ENCODE data around the gene LIN28B.
"Not testable (repeated sequence)": the region's sequence is repeated elsewhere in the genome, so short reads cannot be mapped to it uniquely, and the experiment has no call there.

LIN28B gene

DNA sequence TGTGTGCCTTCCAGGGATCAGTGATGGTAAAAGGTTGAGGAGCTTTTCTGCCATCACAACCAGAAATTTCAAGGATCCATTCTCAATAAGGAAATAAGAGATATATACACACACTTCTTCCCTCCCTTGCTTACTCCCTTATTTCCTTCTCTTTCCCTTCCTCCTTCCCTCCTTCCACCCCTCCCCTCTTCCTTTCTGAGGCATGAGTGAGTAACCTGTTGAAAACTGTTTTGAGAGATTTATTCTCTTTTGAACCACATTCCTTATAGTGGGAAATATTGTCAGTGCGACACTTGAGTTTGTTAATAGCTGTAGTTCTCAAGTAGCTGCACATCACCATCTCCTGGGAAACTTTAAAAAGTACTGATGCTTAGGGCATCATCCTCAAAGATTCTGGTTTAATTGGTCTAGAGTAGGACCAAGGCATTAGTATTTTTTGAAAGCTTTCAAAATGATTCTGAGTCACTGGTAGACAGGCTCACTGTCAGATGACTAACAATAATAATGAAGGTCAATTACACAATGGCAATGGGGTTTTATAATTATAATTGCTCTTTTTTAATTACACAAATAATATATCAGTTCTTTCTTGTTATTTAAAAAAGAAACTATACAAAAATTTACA, 113.0 kb downstream of the LIN28B start:
- DNase-seq (ENCODE audit: low spot score): no peak

DNA sequence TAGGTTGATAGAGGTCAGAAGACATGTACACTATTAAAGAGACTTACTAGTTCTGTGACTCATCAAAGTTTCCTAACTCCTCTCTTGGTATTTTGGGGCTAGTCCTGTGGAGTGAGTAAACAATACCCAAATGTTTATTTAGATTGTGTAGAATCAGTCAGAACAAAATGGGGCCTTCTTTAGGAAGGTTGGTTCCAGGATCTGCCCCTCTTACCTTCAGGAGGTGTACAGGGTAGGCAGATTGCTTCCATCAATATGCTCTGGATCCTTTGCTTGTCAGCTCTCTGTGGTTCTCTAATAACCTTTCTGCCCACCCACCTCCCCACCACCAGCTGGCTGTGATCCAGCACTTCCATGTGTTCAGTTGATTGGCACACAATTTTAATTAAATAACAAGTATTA, 115.9 kb downstream of the LIN28B start:
- DNase-seq (ENCODE audit: low spot score): no peak

DNA sequence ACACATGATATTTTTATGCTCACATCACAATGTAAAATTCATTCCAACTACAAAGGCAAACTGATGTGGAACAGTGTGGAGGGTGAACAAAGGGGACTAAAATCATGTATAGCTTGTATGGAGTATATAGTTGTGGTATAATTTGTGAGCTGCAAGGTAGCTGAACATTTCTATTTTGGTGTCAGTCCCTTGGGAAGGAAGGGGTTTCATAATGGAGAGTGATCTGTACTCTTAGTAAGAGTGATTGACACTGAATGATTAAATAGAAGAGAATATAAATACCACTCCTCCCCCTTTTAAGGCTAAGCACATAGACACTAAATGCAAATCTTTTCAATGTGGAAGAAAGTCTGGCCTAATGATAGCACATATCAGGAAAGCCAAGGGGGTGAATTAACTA, 118.3 kb downstream of the LIN28B start:
- no peak for DNase-seq (ENCODE audit: low spot score)

DNA sequence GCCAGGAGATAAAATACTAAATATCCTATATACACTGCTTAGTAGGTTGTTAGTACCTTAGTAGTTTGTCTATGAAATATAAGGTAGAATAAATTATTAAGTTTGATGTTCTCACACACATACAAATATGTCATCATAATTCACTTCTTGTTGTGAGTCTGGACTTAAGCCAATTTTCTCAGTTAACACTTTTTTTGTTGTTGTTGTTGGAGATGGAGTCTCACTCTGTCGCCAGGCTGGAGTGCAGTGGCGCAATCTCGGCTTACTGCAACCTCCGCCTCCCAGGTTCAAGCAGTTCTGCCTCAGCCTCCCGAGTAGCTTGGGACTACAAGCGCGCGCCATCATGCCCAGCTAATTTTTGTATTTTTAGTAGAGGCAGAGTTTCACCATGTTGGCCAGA, 119.5 kb downstream of the LIN28B start:
- not testable (repeated sequence) for DNase-seq (ENCODE audit: low spot score)

DNA sequence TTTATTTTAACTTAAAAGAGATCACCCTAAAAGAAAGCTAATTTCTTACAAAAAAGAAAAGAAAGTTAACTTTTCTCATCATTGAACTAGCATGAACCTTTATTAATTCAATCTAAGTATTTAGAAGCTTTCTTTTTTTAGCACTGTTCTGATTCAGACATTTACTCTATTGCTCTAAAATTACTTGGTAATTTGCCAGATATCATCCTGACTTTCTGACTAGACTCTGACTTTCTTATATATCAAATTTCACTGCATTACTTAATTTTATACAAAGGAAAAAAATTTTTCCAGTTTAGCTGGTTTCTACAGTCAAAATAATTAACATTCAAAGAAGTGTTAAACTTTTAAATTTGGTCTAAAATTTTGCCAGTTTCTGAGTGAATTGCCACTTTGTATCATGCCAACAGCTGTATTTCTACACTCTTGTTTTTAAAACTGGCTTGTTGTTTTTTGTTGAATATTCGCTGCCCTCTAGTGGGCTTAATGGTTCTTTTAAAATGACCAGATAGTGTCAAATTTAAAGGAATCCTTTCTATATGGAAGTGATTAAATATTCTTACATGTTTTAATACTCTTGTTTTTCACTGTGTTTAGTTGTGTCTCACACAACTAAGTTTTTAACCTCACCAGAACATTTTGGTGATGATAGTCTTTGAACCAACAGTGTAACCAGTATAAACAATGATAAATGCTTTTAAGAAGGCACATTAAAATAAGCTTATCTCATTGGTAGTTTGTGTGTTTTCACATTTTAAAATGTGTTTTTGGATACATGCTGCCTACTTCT, 120.9 kb downstream of the LIN28B start:
- DNase-seq (ENCODE audit: low spot score): peak; percentile 34

DNA sequence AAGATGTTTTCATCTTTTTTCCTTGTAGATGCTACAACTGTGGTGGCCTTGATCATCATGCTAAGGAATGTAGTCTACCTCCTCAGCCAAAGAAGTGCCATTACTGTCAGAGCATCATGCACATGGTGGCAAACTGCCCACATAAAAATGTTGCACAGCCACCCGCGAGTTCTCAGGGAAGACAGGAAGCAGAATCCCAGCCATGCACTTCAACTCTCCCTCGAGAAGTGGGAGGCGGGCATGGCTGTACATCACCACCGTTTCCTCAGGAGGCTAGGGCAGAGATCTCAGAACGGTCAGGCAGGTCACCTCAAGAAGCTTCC, 121.4 kb downstream of the LIN28B start:
- DNase-seq (ENCODE audit: low spot score): no peak

DNA sequence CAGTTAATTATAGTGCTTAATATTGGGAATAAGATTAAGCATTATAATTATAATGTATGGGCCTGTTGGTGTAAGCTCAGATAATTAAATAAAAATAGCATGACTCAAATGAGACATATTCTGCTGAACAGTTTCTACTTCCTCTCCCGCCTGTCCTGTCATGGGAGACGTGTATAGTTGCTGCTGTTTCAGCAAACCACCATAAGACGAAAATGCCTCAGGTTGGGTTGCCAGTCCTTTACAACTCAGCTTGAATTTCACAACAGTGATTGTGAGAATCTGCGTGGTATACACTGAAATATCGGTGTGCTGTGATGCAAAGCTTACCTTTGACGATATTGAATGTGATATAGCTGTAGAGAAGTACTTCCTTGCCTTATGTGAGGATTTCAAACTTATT, 123.4 kb downstream of the LIN28B start:
- no peak for DNase-seq (ENCODE audit: low spot score)

DNA sequence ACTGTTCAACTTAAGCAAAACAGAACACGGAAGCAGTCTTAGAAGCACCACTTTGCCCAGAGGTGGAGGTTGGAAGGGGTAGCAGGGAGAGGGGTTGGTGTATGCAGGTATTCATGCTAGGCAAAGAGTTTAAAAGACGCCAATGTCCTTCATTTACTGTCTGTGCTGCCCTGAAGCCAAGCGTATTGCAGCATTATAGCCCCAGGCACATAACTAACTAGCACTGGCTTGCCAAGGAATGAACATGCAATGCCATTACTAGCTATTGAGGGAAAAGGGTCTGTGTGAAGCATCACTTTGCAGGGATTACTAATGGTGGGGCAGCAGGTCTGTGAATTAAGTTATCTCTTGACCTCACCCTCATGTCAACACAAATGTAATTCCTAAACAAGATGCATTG, 124.8 kb downstream of the LIN28B start:
- not testable (repeated sequence) for DNase-seq (ENCODE audit: low spot score)

DNA sequence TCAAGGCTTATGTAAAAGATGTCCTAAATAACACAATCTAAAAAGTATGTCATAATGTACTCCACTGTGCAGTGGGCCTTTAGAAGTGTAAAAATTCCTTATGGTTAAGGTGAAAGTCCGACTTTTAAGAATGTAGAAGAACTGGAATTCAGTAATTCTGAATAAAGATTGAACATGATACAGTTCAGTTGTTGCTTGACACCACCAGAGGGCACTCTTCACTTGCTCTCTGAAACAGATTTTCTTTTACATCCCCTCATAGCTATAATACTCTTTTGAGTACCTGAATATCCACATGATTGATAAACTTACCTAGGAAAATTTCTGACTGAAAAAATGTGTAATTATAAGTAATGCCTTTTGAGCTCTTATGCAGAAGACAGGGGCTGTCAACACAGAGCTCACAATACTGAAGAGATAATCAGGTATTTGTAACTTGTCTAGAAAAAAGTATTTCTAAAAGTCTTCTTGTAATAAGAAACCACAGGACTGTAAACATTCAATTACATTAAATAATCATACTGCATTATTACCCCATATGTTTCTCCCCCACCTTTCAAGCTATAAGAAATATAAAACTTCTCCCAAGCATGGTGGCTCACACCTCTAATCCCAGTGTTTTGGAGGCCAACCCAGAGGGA, 130.8 kb downstream of the LIN28B start:
- peak; percentile 47 for DNase-seq (ENCODE audit: low spot score)

DNA sequence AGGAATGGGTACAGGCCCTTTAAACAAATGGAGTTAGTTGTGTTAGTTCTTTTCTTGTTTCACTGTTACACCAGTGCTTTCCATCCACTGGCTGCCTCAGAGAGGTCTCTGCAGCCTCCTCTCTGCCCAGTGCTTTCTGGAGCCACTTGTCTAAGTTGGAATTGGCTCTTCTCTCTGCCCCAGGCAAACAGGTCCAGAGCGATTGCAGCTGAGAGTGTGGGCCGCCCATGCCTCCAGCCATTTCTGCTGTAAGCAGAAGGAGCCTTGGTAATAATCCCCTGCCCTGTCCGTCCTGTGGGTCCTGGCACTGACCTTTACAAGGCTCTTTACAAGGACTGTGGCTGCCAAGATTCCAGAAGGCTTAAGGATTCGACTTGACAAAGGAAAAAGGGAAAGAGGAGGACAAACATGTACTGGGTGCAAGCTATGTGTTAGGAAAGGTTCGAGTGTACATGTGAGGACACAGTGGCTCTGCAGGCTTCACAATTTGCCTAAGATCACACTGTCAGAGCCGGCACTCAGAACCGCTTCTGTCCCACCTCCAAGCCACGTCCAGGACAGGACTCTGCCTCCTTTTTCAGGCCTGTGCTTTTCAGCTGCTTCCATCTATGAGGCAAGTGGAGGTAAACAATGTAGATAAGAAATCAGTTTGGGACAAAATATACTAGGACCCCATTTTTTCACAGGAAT, 134.4 kb downstream of the LIN28B start:
- DNase-seq (ENCODE audit: low spot score): no peak

DNA sequence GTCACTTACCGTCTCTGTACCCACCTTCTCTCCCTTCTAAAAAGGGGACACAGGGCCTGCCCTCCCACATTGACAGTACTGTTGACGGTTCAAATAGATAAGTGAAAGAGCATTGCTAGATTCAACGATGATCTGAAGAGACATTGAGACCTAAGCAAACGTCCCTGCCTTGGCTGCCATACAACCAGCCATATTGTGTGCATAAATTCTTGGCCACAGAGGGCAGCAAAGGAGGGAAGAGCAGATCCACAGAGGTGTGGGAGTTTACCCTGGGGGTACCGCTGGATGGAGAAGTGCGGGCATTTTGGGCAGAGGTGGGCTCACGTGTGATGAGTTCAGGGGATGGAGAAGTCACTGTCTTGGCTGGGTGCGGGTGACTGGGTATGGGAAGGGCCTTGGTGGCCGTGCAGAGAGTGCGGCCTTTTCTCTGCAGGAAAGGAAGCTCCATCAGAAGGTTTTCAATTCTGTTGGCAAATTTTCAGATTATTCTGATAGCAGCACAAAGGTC, 137.3 kb downstream of the LIN28B start:
- DNase-seq (ENCODE audit: low spot score): no peak

DNA sequence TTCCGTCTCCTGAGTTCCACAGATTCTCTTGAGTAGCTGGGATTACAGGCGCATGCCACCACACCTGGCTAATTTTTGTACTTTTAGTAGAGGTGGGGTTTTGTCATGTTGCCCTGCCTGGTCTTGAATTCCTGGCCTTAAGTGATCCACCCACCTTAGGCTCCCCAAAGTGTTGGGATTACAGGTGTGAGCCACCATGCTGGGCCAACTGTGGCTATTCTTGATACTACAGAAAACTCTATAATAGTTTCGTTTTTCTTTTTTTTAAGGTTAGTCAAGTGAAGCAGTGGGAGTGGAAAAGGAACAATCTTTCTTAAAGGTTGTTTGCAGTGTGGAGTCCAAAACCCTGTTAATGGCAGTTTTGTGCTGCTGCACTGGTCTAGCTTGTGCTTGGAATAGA, 138.2 kb downstream of the LIN28B start:
- no peak for DNase-seq (ENCODE audit: low spot score)

DNA sequence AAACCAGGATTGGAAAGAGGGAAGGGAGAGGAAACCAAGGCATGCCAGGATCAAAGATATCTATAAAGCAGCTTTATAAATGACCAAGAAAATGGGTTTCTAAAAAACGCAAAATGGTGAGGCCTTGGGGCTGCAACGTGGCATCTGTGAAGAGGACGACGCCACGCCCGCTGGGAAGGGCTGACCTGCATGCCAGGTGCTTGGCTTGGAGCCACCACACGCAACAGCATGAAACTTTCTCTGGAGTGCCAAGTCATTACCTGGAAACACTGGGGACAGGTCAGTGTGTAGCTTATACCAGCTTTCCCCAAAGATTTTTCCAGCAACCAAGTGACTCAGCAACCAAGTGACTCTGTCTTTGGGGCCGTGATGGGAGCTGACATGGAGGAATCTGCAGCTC, 140.4 kb downstream of the LIN28B start:
- no peak for DNase-seq (ENCODE audit: low spot score)

DNA sequence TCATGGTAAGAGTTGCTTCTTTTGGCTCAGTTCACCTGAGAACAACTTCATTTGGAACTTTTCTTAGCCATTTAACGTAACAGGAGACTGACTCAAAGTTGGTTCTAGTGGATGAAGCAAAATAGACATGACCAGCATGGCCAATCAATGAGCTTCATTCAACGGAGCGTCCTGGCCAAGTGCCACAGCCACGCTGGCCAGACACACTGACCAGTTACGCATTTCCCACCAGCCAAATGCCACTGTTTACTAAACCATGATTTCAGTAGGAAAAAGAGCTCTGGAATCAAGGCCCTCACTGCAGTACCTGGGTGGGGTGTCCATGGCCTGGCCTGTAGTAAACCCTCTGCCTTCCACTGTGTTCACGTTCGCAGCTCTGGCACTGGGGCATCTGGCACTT, 142.5 kb downstream of the LIN28B start:
- DNase-seq (ENCODE audit: low spot score): peak; percentile 57

DNA sequence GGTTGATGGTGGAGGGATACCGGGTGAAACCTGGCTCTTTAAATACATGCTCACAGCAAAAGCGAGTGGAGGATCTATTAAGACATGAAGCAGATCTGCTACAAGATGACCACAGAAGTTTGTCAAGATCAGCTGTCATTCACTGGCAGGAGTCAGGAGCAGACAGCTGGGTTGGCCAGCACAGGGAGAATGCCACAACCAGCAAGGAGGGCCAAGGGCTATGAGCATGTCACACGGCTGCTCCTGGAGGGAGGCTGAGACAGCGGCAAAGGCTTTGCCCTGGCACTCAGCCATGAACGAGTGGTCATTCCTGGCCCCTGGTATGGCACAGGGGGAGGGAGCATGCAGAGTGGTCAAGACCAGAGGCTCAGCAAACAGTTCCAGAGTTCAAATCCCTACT, 145.3 kb downstream of the LIN28B start:
- DNase-seq (ENCODE audit: low spot score): no peak

DNA sequence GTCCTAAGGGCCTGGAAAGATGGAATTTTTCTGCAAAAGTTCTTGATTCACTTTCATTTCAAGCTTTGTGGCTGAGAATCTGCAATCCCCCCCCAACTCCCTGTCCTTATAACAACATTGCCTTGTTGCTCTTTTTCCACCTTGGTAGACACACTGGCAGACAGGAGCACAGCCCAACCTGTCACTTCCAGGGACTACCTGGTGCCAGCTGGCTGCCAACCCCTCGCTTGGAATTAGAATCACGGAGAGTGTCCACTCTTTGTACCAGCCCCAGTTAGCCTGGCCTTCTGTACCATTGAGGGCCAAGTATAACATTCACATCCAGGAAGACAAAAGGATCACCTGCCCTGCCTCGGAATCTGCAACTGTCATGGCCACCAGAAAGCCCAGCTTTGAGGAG, 148.2 kb downstream of the LIN28B start:
- no peak for DNase-seq (ENCODE audit: low spot score)

DNA sequence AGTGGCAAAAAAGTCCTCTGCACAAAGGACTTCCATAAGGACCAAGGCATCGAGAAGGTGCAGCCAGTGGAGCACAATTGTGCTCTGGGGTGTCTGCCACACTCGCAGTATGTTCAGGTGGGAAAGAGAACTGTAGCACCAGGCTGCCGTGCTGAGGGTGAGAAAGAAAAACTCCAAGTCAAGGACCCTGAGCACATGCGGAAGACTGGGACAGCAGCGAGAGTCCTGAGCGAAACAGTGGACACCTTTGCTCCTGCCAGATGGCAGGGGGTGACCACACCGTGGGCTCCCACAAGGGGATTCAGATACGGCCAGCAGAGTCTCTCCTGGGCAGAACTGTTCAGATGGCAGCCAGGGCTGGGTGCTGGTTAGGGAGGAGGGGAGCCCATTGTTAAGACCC, 149.4 kb downstream of the LIN28B start:
- DNase-seq (ENCODE audit: low spot score): no peak

DNA sequence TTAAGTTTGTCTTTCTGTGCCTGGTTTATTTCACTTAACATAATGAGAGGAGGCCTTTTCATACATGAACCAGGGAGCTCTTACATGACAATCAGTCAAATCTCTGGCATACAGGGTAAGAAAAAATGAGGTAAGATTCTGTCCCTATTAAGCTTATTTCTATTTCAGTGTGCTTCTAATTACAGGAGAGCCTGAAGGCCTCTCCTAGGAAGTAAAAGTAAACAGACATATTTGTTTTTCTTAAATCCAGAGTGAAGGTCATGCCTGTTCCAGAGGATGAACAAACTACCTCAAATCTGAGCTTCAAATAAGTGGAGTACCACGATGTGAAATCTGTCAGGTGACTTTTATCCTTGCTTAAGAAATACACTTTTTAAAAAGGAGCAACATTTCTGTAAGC, 150.3 kb downstream of the LIN28B start:
- DNase-seq (ENCODE audit: low spot score): no peak

DNA sequence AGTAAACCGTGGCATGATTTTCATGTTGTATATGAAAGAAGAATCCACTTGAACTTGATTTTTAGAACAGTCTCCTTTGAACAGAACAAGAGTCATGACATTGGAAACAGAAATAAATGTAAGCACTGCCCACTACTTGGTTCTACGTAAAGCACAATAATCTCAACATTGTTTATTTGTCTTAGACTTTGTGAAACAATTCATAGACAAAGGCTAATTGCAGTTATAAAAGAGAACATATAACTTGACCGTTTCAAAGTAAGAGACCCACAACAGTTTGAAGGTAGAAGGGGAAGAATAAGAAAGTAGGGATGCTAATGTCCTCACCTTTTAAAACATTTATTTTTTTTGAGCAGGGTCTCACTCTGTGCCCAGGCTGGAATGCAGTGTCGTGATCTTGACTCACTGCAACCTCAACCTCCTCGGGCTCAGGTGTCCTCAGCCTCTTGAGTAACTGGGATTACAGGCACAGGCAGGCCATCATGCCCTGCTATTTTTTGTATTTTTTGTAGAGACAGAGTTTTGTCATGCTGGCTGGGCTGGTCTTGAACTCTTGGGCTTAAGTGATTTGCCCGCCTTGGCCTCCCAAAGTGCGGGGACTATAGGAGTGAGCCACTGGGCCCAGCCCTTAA, 151.8 kb downstream of the LIN28B start:
- no peak for DNase-seq (ENCODE audit: low spot score)

DNA sequence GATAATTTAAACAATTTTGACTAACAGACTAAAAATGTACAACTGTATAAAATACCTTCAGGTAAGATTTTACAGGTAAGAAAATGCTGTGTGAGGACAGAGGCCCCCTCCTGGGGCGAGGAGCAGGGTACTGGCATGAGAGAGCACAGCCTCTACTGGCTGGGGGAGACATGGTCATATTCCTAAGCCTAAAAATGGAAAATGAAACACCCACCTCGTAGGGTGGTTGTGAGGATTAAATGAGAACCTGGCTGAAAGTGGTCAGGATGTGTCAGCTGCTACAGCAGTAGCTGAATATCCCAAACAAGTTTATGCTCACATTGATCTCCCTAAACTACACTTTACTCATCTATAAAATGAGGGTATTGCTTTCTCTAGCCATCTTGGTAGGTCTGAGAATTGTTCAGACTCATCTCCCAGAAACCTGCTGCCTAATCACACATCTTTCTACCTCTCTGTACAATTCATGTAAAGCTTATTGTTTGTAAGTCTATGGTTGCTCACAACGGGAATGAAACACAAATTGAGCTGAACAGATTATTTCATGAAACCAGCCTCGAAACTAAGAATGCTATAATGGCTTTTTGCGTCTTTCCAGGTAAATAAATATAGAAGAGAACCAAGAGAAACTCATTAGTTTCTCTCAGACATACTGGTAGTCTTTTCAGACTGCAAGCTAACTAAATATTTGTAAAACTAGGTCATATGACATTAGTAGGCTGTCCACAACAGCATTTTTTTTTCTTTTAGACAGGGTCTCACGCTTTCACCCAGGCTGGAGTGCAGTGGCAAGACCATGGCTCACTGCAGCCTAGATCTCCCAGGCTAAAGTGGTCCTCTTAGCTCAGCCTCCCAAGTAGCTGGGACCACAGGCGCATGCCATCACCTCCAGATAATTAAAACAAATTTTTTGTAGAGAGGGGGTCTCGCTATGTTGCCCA, 153.3 kb downstream of the LIN28B start:
- DNase-seq (ENCODE audit: low spot score): no peak

DNA sequence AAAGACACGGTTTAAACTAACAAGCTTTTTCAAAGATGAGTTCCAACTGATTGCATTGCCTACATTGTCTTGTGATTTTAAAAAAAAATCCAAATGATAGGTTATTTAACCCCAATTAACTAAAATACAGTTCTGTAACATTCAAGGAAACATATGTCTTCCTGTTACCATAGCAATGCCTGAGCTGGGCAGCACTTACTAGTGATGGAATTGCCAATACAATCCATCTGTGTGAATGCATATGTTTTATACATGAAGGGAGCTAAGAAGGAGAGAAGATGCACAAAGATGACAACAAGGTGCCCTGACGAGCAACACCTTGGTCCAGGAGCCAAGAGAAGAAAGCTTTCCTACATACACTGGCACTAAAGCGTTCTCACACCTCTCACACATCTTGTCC, 154.2 kb downstream of the LIN28B start:
- no peak for DNase-seq (ENCODE audit: low spot score)
